K562 treated with DMSO at 1 percent for 24 hours (cell line): Measurements from ENCODE around the gene TMEM150A. TPM values are rescaled to one million over a fixed set of nuclear protein-coding genes. Genes with fewer than 3 reads are reported as not detected.

ENCODE experiments used
- total RNA-seq: library from RNA; unstranded; fragments of 300-600 nt; gene quantifications from 2 replicates; pipeline ENCODE4 v1.2.3, GENCODE V29; 2022; ENCODE audit warnings: low read depth; ENCODE audit not compliant: insufficient read depth

TMEM150A gene
- 23.7 and 25.1 TPM in 2 replicates for total RNA-seq

GRCh38 chr2:85602476-85603234, at the start of gene TMEM150A:
TMEM150A (minus strand) TSS chr2:85602698; CDS start chr2:85601948, 750 bp downstream.

DNA sequence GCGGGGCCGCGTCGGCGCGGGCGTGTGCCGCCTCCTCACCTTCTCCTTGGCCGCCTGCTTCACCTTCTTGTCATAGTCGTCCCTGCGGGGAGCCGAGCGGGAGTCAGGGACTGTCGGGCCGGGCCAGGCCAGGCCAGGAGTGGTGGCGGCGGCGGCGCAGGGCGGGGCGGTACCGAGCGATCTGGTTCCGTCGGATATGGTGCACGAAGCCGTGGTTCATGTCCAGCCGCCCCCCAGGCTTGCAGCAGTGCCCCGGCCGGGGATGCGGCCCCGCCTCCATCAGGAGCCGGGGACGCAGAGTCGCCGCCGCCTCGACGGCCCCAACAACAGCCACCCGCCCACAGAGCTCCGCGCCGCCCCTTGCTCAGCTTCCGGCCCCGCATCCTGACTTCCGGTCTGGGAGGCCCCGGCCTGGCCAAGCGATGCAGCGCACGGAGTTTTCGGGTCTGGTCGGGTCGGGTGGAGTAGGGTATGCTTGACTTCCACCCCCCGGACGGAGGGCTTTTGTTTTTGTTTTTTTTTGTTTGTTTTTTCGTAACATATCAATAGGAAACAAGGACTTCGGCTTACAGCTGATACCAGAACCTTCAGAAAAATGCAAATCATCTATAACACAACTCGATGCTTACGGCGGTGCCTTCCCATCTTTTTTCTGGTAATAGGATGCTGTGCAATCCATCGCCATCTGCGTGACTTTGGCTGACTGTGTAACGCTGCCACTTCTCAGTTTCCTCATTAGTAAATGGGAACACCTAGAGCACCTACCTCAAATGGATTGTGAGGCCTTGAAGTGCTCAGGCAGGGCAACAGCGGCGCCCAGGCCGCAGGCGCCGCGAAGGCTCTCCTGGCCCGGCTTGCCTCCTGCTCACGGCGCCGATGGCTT, 9.4 kb upstream of the TMEM150A start, which contains the start of gene C2orf68:
C2orf68 (minus strand) TSS at position 362 of the 883 bp plus-strand sequence; CDS start at position 280, 82 bp downstream.

GRCh38 chr2:85595301-85596025, 7.0 kb downstream of the TMEM150A start, which contains the start of gene RNF181:
RNF181 (plus strand) TSS chr2:85595745; CDS start chr2:85595764, 19 bp downstream.

DNA sequence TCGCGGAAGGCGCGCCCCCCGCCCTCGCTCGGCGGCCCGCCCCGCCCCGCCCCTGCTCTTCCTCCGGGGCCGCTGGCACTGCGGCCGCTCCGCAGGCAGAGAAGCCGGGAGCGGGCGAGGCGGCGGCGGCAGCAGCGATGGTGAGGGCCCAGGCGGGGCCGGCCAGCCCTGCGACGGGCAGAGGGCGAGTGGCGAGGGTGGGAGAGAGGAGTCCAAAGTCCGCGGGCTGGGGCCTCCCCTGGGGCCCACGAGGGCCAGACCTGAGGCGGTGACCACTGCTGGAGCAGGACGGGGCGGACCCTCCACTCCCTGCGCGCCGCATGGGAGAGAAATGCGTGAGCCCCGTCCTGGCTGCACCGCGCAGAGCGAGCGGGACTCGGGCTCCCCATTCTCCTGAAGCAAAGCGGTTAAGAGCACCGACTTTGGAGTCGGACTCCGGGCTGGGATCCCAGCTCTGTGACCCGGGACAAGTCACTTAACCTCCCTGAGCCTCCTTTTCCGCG, 18.1 kb downstream of the TMEM150A start, which contains the start of gene VAMP5:
VAMP5 (plus strand) TSS at position 78 of the 503 bp plus-strand sequence; CDS start at position 138, 60 bp downstream.

DNA sequence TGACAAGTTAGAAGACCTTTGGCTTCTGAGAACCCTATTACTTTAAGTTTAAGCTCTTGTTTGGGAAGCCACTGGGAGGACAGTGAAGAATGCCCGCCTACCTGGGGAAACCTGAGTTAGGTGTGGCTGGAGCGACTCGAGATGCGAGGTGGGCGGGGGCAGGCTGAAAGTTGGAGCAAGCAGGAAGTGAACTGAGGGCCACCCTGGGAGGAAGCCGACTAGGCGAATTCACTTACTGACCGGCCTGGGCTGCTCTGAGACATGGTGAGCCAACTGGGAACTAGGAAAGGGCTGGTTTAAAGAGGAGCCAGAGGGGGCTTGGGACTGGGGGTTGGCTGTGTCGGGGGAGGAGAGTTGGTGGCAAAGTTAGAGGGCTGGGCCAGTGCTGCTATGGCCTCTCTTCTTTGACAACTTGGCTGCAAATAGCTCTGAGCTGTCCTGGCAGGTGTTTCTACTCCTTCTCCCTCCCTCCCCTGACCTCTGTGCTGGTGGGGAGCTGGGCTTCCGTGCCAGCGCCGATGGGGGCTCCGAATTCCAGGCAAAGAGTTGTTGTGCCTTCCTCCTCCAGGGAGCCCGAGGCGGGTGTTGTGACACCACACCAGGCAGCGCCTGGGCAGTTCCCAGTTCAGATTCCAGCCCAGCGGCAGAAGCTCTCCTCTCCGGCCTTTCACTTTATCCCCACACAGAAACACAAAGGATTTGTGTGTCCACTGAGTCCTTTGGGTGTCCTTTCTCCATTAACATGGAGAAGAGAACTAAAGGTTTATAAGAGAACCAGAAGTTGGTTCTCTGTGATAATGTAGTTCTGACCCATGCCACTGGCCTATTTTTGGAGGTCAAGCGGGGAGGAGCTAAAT, 24.9 kb downstream of the TMEM150A start, which contains the start of gene VAMP8:
VAMP8 (plus strand) TSS at position 201 of the 857 bp plus-strand sequence; CDS start at position 262, 61 bp downstream.

GRCh38 chr2:85561280-85562212, 41.0 kb downstream of the TMEM150A start, which contains the start of gene GGCX:
GGCX (minus strand) TSS chr2:85561493; CDS start chr2:85561428, 65 bp downstream.

Other genes with a start within 250 kb of the TMEM150A start
- gene RETSAT, start 248.2 kb downstream of the TMEM150A start, total RNA-seq: 37.9 and 40.4 TPM in 2 replicates
- gene ELMOD3, start 247.9 kb downstream of the TMEM150A start, total RNA-seq: 20.5 and 24.0 TPM in 2 replicates
- 125 and 132 TPM in 2 replicates for gene CAPG, start 192.3 kb downstream of the TMEM150A start, total RNA-seq
- gene SH2D6, start 184.0 kb downstream of the TMEM150A start, total RNA-seq: 0.76 TPM in 1 of 2 replicates, not detected in the other
- 115 and 128 TPM in 2 replicates for gene MAT2A, start 63.5 kb downstream of the TMEM150A start, total RNA-seq
- 27.4 and 29.3 TPM in 2 replicates for gene GGCX, start 41.2 kb downstream of the TMEM150A start, total RNA-seq
- gene VAMP8, start 25.1 kb downstream of the TMEM150A start, total RNA-seq: 164 and 167 TPM in 2 replicates
- 2.6 and 5.3 TPM in 2 replicates for gene VAMP5, start 18.3 kb downstream of the TMEM150A start, total RNA-seq
- gene RNF181, start 7.0 kb downstream of the TMEM150A start, total RNA-seq: 272 and 273 TPM in 2 replicates
- 42.4 and 47.8 TPM in 2 replicates for gene C2orf68, start 9.4 kb upstream of the TMEM150A start, total RNA-seq
- gene USP39, start 13.5 kb upstream of the TMEM150A start, total RNA-seq: 87.7 and 99.2 TPM in 2 replicates
- not detected in 2 replicates for gene SFTPB, start 65.5 kb upstream of the TMEM150A start, total RNA-seq
- gene GNLY, start 91.7 kb upstream of the TMEM150A start, total RNA-seq: not detected in 2 replicates
- 0.51 TPM in 1 of 2 replicates, not detected in the other for gene ATOH8, start 151.3 kb upstream of the TMEM150A start, total RNA-seq